HPDE6-E6E7 (cell line): ENCODE results near the gene TEAD1.

Experiments
- DNase-seq: peaks from one replicate; pipeline ENCODE4 v3.0.0; 2011; ENCODE audit warnings: missing footprints; ENCODE audit errors: extremely low spot score

TEAD1 gene

GRCh38 chr11:12936200-12936599 is 262.0 kb downstream of the TEAD1 start:
- no peak for DNase-seq

DNA sequence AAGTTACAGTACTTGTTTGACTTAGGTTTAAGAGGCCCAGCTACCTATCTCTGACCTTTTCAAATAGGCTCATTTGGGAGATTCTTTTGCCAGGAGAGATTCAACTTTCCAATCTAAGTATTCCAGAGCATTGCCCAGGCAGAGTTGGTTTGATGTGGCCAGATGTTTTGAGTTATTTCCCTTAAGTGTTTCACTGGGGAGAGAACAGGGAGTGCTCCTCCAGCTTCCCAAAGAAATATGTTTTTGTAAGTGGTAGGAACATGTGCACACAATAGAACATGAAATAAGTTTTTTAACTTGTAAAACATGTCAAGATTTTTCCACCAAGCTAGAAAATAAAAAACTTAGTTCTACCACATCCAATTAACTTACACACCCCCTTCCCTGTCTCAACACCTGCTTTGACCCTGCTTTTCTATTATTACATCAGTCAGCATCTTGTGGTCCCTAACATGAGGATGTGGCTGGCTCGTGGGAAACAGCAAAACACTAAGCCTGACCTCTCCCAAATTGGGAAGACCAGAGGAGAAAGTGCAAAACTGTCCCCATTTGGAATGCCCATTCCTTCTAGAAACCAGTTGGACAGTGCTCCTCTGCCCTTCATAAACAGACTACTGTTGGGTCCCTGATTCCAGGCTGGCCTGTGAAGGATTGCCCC is 264.5 kb downstream of the TEAD1 start:
- no peak for DNase-seq

DNA sequence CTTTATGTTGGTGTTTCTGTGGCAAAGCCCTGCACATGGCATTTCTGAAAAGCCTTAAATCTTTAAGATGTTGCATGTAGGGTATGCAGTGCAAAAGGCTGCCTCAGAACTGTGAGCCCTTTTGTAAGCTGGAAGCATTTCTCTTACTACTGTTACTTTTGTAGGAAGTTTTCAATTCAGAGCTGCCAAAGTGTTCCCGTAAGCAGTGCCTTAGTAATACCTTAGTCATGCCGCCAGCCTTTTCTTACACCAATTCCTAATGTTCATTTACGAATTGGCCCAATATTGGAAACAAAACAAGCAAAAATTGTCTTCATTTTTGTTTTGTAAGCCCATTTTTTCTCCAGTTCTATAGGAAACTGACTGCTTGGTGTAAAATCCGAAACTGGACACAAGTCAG is 267.4 kb downstream of the TEAD1 start:
- no peak for DNase-seq

DNA sequence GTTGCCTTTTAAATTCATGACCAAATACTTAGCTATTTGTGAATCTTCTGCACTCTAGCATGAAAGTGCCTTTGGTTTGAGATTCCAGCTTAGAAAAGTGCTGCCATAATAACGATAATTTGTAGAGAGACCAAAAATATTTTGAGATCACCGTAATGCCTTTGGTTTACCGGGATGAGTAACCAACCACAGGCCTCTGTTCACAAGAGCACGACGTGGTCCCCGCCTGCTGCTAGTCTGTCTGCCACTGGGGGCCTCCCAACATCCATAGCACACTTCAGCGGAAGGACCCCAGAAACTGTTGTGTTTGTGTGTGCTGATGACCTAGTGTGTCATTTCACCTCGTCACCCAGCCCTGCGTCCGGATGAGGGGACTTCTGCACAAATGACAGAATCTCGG is 267.9 kb downstream of the TEAD1 start:
- no peak for DNase-seq

- no peak for DNase-seq
Measured at GRCh38 chr11:12943311-12943710, 269.1 kb downstream of the TEAD1 start.

DNA sequence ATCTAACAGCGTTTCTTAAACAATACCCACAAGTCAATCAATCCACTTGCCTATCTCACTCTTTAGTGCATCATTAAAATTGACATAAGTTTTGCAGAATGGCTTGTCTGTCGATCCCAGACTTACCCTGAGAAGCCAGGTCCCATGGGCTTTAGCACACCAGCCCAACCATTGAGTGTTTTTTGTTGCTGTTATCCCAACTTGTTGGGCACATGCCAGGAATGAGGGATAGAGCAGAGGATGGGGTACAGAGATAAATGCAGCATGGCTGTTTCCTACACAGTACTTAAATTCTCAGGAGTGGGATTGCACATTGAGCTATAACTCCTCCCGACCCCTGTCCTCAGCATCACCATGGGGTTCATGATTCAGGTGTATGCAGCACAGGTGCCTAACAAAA is 270.7 kb downstream of the TEAD1 start:
- no peak for DNase-seq

GRCh38 chr11:12949453-12949852 is 275.2 kb downstream of the TEAD1 start:
- DNase-seq, result no peak

DNA sequence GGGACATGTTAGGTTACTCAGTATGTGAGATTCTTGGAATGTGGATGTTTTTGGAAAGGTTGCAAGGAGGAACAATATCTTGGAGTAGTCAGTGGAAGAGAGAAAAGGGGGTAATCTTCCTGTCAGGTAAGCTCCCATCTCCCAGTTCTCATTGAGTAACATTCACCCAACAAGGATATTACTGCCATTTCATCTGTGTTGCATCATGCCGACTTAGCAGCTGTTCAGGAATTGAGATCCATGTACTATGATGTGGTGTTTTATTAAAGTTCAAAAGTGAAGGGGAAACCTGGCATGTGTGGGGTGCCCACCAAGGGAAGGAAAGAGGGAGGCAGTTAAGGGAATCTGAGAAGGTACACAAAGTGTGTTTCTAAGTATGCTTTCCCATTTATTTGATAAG is 276.4 kb downstream of the TEAD1 start:
- DNase-seq, result no peak

DNA sequence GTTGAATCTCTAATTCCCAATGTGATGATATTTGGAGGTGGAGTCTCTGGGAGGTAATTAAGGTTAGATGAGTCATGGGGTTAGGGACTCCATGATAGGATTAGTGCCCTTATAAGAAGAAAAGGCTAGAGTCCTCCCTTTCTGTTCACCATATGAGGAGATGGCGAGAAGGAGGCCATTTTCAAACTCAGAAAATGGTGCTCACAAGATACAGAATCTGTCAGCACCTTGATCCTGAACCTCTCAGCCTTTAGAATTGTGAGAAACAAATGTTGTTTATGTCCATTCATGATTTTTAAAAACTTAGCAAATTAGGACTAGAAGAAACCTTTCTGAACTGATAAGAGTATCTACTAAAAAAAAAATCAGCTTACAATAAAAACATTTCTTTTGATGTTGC is 277.2 kb downstream of the TEAD1 start:
- DNase-seq, result no peak

GRCh38 chr11:12952094-12952493 is 277.9 kb downstream of the TEAD1 start:
- DNase-seq, result no peak

- no peak for DNase-seq
Measured at GRCh38 chr11:12958986-12959385, 284.8 kb downstream of the TEAD1 start.

DNA sequence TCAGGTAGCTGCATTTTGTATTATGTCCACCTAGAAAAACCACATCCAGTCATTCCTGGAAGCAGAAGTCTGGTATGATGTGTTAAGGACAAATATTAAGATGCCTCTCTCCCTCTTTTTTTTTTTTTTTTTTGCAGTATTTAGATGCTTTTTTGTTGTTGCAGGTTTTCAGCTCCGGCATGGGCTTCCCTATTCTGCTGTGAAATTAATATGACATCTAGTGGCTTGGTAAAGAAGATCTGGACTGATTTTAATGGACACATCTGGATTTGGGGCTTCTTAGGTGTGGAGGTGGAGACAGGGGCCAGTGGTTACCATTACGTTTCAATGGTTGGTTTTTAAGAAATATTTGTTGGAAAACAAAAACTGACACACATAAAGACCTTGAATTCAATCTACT is 287.4 kb downstream of the TEAD1 start:
- DNase-seq, result no peak

DNA sequence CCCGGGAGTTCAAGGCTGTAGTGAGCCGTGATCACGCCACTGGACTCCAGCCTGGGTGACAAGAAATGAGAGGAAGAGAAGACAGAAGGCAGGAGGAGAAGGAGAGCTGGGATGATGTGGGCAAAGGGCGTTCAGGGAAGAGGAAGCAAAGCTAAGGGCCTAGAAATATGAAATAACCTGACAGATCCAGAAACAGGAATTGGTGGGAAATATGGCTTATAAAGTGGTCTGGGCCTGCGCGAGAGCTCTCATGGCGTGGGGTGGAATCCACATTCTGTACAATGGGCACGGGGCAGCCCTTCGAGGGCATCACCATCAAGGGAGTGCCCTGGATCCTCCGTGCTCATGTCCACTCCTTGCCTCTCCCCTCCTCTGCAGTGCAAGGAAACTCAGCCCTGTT is 288.1 kb downstream of the TEAD1 start:
- DNase-seq, result no peak

GRCh38 chr11:12963051-12963450 is 288.8 kb downstream of the TEAD1 start:
- no peak for DNase-seq

DNA sequence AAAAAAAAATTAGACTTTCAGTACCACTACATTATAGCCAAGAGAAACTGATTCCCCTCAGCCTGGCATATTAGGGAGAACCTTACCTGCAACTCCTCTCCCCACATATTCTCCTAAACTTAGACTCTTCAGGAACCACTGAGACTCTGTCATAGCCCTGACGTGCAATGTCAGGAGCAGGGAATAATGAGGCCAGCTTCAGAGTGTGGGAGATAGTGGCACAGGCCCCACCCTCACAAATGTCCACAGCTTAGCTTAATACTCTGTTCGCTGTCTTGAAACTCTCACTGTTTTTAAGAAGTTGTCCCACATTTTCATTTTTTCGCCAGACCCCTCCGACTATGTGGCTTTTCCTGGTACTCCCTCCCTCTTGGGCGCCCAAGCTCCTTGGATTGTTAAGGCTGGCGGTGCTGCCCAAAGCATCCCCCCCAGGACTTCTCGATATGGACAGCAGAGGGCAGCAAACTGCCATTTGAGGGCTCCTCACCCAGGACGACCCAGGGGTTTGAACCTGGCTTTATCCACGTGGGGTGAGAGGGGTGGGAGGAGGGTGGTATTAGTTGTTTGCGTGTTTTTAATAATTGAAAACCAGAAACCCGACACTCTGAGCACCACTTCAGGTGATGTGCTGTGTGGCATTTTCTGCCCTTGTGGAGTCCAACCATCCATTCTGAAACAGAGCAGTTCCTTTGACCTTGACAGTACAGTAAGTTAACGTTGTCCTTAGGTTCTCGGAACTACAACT is 289.7 kb downstream of the TEAD1 start:
- peak; percentile 70 for DNase-seq

DNA sequence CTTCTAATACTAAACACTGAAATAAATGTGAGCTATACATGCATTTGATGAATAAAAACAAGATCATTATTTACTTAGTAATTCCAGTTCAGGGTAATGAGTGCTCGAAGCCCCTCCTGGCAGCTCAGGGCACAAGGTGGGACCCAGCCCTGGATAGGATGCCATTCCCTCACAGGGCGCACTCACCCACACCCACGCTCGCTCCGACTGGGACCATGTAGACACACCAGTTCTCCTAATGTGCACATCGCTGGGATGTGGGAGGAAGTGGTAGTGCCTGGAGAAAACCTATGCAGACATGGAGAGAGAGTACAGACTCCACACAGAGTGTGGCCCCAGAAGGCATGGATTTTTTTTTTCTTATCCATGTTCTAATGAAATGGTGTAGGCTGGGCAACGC is 290.4 kb downstream of the TEAD1 start:
- no peak for DNase-seq

DNA sequence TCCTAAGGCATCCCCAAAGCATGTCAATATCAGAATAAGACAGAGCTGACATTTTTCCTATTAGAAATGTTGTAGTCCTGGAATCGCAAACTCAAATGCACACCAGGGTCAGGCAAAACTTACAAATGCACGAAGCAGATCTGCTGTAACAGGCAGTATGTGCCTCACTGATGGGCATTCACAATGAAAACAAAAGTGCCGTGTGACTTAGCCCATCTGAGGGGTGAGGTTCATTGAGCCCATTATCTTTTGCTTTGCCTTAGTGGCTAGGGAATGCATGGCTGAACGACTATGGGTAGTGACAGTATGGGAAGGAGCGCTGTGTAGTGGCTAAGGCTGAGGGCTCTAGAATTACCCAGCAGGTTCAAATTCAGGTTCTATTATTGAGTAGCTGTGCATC is 291.8 kb downstream of the TEAD1 start:
- DNase-seq, result no peak

DNA sequence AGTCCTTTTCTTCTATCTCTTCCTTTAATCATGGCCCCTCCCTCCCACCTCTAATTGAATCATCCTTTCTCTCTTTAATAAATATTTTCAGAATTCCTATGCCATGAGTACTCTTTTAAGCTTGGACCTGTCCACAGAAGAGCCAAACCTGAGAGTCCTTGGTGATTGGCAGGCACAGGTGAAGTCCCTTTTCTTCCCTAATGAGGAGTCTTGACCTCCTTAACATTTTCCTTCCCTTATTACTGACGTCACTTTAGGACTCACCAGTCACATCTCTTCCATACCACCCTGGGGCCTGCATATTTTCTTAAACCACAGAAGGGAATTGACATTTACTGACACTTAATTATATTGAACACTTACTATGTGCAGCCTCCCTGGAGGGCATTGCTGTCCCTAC is 293.9 kb downstream of the TEAD1 start:
- peak; percentile 33 for DNase-seq

DNA sequence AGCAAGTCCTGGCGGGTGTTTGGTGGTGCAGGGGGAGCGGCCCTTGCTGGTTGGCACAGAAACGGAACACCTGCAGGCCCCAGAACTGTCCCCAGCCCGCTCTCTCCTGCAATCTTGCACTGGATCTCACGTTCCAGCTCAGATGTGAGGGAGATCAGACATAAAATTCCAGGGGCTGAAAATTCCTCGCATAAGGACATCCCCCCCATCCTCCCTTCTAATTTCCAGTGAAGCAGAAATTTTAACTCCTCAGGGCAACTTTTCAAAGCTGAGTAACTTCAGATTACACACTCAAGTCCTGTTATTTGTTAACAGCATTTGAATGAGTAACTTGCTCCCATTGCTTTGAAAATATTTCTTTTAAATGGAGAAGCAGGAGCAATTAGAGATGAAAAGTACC is 294.6 kb downstream of the TEAD1 start:
- no peak for DNase-seq

- no peak for DNase-seq
Measured at GRCh38 chr11:12971955-12972354, 297.7 kb downstream of the TEAD1 start.

DNA sequence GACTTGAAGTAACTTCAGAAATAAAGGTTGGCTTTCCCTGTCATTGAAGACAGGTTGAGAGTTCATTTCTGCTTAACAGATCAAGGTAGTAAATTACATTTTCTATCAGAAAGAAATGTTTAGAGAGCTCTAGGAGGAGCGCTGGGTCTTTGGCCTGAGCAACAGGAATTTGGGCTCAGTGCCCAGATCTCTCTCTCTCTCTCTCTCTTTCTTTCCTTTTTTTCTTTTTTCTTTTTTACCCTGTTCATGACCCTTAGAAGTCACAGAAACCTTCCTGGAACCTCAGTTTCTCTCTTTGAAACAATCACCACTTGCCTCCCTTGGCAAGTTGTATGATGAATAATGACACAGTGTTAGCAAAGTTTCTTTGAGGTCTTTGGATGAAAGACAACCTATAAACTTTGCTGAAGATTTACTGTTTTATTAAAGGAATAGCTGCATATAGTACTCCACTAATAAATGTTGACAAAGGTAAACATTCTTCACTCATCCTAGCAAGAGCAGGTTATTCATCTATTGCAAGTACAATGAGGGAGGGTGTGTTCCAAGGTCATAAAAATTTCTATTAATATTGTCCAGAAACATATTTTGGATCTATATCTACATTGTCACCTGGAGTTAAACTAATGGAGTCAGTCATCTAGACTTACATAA is 299.4 kb downstream of the TEAD1 start:
- no peak for DNase-seq

DNA sequence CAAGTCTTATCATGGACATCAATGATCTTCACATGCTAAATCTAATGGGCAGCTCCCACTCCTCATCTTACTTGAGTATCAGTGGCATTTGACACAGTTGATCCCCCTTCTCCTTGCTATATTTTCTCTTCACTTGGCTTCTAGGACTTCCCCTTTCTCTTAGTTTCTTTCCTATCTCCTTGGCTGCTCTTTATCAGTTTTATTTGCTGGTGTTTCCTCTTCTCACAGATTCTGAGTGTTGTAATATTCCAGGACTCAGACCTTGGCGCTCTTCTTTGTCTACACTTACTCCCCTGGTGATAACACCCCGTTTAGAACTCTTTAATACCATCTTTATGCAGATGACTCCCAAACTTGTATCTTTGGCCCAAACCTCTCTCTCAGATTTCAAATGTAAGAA is 301.0 kb downstream of the TEAD1 start:
- DNase-seq, result no peak
